Measurements from ENCODE around the gene FPR2.

The FPR2 gene

DNA sequence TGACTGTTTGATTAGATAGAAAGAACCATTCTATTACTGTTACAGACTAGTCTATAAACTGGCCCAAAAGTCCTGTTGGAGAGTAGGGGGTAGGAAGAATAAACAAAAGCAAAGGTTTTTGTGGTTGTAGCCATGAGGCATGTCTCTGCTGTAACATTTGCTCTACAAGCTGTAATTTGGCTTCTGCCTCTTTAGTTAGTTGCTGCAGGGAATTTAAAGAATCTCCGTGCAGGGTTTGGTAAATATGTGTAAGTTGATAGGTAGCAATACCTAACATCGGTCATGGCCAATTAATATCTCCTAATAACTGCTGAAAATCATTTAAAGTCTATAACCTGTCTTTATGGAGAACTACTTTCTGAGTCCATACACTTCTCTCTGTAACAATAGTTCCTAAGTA is 46.9 kb downstream of the FPR2 start:
- DNase-seq, result no peak

DNA sequence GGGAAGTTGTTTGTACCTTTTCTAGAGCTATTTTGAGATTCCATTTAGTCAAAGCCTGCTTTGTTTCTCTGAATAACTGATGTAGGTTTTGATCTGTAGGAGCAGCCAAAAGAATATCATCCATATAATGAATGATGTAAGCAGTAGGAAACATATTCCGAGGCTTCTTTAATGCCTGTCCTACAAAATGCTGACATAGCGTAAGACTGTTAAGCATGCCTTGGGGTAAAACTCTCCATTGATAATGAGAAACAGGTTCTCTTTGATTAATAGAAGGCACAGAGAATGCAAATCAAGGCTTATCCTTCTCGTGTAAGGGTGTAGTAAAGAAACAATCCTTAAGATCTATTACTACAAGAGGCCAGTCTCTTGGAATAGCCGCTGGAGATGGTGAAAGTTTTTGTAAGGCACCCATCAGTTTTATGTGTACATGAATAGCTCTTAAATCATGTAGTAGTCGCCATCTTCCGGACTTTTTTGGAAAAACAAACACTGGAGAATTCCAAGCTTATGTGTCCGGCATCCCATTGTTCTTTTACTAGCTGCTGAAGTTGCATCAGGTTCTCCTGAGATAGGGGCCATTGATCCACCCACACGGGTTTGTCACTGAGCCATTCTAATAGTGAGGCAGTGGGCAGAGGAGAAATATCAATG is 47.5 kb downstream of the FPR2 start:
- DNase-seq, result no peak

GRCh38 chr19:51809787-51810186 is 48.8 kb downstream of the FPR2 start:
- DNase-seq, result no peak

DNA sequence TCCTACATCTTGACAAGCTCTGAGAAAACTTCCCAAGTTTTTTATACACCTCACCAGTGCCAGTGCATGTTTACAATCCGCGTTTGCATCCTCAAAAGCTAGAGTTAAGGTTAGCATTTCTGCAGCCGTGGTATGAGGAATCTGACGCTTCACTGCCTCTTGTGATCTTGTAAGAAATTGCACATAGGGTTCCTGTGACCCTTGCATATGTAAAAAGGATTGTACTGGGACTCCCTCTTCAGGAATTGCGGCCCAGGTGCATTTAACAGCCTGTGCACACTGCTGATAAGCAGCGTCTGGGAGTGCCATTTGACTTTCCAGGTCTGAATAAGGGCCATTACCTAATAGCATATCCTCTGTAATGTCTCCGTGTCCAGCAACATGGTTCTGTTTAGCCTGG is 49.2 kb downstream of the FPR2 start:
- DNase-seq, result no peak

- no peak for DNase-seq
Measured at GRCh38 chr19:51811344-51811743, 50.4 kb downstream of the FPR2 start.

DNA sequence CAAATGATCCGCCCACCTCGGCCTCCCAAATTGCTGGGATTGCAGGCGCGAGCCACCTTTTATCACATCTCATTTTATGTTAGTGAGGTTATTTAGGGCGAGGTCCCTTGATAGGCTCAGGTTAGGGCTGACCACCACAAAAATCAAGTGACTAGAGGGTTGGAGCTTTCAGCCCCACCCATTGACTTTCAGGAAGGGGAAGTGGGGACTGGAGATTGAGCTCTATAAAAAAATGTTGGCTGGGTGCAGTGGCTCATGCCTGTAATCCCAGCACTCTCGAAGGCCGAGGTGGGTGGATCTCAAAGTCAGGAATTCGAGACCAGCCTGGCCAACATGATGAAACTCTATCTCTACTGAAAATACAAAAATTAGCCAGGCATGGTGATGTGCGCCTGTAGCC is 54.1 kb downstream of the FPR2 start:
- DNase-seq, result no peak

DNA sequence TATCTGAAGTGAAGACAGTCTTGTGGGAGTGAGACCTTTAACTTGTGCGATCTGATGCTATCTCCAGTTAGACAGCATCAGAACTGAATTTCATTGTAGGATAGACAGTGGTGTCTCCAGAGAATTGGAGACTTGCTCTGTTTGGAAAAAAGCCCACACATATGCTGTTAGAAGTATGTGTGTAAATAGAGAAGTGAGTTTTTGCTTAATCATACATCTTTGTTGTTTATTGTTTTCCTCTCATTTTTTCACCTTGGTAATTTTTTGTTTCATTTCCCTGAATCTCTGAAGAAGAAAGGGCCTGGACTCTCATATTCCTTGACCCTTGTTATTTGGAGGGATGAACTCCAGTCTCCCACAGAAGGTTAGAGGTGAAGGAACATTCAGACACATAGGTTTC is 55.7 kb downstream of the FPR2 start:
- no peak for DNase-seq

- DNase-seq, result no peak
Measured at GRCh38 chr19:51820011-51820410, 59.0 kb downstream of the FPR2 start.

Data from T-helper 9 cell (primary cell).